Hippocampal formation (tissue), 2 donors: ENCODE data around the gene UTRN.

ENCODE experiments used
- DNase-seq, 2 donors: peaks; one replicate each; lab custom pipeline; 2025; lab: John Stamatoyannopoulos, UW

Gene UTRN

GRCh38 chr6:144283646-144284477 is 1.3 kb upstream of the UTRN start:
- no peak for DNase-seq

- DNase-seq: no peak
Observed at GRCh38 chr6:144284478-144284782, 705 bp upstream of the UTRN start.

GRCh38 chr6:144285548-144285797 is 338 bp downstream of the UTRN start:
- DNase-seq: peak in 1 of 2 donors; percentile 22

GRCh38 chr6:144285798-144286502 is 815 bp downstream of the UTRN start:
- peak in 1 of 2 donors; percentile 41 for DNase-seq

GRCh38 chr6:144286503-144287393 is 1.6 kb downstream of the UTRN start:
- DNase-seq: peak in 1 of 2 donors; percentile 10

- no peak for DNase-seq
Observed at GRCh38 chr6:144289006-144289405, 3.9 kb downstream of the UTRN start.

- no peak for DNase-seq
Observed at GRCh38 chr6:144292372-144292771, 7.2 kb downstream of the UTRN start.

GRCh38 chr6:144294016-144294415 is 8.9 kb downstream of the UTRN start:
- no peak for DNase-seq

GRCh38 chr6:144295211-144295610 is 10.1 kb downstream of the UTRN start:
- no peak for DNase-seq

GRCh38 chr6:144295981-144296767 is 11.0 kb downstream of the UTRN start:
- no peak for DNase-seq

GRCh38 chr6:144296973-144297372 is 11.8 kb downstream of the UTRN start:
- no peak for DNase-seq

- DNase-seq: no peak
Observed at GRCh38 chr6:144297511-144298100, 12.5 kb downstream of the UTRN start.

- DNase-seq: no peak
Observed at GRCh38 chr6:144298194-144298593, 13.1 kb downstream of the UTRN start.

GRCh38 chr6:144298916-144299315 is 13.8 kb downstream of the UTRN start:
- DNase-seq: no peak

GRCh38 chr6:144302701-144303372 is 17.7 kb downstream of the UTRN start:
- DNase-seq: no peak

- no peak for DNase-seq
Observed at GRCh38 chr6:144304223-144304848, 19.2 kb downstream of the UTRN start.

GRCh38 chr6:144305567-144305966 is 20.4 kb downstream of the UTRN start:
- DNase-seq: no peak

GRCh38 chr6:144305985-144306384 is 20.9 kb downstream of the UTRN start:
- DNase-seq: no peak

GRCh38 chr6:144307880-144308279 is 22.7 kb downstream of the UTRN start:
- DNase-seq: no peak

GRCh38 chr6:144310765-144311164 is 25.6 kb downstream of the UTRN start:
- no peak for DNase-seq
